ENCODE measurements around the gene ADAMTS2.

Gene ADAMTS2

DNA sequence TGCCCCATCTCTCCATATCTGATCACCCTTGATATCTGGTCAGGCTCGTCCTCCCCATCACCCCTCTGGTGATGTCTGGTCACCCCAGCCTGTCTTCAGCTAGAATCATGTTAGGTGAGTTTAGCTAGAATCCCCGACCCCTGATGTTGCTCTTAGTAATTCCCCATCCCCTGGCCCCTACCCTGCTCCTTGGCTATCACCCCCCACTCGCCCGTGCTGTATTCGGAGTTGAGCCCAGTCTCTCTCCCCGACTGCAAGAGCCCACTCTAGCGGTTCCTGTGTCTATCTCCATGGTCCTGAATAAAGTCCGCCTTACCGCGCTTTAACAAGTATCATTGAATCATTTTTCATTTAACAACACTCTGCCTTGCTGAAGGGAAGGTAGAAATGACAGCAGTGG is 33.7 kb downstream of the ADAMTS2 start:
- TF ChIP-seq, protein P1, sequence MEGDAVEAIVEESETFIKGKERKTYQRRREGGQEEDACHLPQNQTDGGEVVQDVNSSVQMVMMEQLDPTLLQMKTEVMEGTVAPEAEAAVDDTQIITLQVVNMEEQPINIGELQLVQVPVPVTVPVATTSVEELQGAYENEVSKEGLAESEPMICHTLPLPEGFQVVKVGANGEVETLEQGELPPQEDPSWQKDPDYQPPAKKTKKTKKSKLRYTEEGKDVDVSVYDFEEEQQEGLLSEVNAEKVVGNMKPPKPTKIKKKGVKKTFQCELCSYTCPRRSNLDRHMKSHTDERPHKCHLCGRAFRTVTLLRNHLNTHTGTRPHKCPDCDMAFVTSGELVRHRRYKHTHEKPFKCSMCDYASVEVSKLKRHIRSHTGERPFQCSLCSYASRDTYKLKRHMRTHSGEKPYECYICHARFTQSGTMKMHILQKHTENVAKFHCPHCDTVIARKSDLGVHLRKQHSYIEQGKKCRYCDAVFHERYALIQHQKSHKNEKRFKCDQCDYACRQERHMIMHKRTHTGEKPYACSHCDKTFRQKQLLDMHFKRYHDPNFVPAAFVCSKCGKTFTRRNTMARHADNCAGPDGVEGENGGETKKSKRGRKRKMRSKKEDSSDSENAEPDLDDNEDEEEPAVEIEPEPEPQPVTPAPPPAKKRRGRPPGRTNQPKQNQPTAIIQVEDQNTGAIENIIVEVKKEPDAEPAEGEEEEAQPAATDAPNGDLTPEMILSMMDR (IDR thresholded peaks at IDR 0.05; ENCODE audit: low read depth, low read length): no peak

DNA sequence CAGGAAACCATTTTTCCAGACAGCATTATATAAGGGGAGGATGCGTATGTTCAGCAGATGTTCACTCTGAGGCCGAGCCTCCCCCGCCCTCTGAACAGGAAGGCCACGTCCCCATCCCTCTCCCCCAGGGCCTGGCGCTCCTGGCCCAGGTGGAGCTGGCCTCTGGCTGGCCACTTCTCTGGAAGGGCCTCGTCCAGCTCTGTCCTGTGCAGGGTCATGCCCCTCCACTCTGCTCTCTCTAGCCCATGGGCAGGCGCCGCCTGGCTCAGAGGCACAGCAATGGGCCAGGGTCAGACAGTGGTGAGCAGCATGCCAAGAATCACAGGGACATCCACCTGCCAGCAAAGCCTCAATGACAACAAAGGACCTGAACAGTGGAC is 34.2 kb downstream of the ADAMTS2 start:
- TF ChIP-seq, protein P1 (IDR thresholded peaks at IDR 0.05; ENCODE audit: low read depth, low read length): no peak
- no peak for DNase-seq (ENCODE audit: extremely low read depth, low read depth)

More for the DNA sequence above, 33.7 kb downstream of the ADAMTS2 start:
- no peak for DNase-seq (ENCODE audit: extremely low read depth, low read depth)

DNA sequence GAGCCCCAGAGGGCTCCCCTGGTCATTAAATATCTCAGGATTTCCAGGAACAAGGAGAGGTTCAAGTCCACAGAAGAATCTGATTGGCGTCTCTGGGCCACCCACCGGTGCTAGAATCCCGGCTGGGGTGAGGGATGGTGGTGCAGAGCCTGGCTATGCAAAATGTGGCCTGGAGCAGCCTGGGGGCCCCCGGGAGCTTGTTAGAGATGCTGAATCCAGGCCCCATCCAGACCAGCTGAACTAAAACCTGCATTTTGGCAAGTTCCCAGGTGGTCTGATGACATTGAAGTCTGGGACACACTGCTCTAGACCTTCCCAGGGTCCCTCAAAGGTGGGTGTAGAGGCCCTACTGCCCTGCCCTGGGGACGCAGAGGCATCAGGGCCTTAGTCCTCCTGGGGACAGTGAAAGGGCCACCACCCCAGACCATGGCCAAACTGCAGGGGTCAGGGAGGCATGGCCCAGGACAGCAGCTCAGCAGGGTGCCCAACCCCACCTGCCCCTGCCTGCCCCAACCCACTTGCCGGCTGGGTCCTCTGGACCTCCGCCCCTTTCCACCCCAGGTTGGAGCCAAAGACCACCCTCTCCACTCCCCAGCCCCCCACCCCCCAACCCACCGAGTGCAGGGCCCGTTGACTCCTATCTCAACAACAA is 34.7 kb downstream of the ADAMTS2 start:
- TF ChIP-seq, protein P1 (IDR thresholded peaks at IDR 0.05; ENCODE audit: low read depth, low read length): no peak
- DNase-seq (ENCODE audit: extremely low read depth, low read depth): no peak

DNA sequence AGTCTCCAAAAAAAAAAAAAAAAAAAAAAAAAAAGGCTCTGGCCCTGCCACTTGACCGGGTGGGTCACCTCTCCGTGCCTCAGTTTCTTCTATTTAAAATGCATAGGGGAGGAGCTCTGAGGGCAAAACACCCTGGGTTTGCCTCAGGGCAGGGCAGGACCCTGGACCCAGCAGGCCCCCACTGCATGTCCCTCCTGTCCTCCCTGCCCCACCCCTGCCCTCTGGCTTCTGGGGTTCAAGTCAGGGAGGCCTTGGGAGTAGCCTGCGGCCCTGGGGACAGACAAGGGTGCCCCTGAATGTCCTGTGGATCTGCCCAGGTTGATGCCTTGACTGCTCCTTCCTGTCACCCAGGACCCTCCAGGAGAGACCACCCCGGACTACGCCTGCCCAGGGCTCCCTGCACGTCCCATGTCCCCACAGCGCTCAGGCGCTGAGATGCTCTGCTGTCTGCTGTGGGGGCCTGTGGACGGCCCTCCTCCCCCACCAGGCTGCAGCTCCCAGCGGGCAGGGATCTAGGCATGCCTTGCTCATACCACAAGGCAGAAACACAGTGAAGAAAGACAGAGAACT is 35.4 kb downstream of the ADAMTS2 start:
- TF ChIP-seq, protein P1 (IDR thresholded peaks at IDR 0.05; ENCODE audit: low read depth, low read length): no peak
- no peak for DNase-seq (ENCODE audit: extremely low read depth, low read depth)

DNA sequence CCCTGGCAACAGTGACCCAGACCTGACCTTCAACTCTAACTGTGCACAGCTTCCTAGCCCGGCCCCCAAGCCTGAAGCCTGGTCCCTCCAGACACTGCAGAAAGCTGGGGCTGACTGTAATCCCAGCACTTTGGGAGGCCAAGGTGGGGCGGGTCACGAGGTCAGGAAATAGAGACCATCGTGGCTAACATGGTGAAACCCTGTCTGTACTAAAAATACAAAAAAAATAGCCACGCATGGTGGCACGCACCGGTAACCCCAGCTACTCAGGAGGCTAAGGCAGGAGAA is 35.9 kb downstream of the ADAMTS2 start:
- TF ChIP-seq, protein P1 (IDR thresholded peaks at IDR 0.05; ENCODE audit: low read depth, low read length): no peak
- no peak for DNase-seq (ENCODE audit: extremely low read depth, low read depth)

DNA sequence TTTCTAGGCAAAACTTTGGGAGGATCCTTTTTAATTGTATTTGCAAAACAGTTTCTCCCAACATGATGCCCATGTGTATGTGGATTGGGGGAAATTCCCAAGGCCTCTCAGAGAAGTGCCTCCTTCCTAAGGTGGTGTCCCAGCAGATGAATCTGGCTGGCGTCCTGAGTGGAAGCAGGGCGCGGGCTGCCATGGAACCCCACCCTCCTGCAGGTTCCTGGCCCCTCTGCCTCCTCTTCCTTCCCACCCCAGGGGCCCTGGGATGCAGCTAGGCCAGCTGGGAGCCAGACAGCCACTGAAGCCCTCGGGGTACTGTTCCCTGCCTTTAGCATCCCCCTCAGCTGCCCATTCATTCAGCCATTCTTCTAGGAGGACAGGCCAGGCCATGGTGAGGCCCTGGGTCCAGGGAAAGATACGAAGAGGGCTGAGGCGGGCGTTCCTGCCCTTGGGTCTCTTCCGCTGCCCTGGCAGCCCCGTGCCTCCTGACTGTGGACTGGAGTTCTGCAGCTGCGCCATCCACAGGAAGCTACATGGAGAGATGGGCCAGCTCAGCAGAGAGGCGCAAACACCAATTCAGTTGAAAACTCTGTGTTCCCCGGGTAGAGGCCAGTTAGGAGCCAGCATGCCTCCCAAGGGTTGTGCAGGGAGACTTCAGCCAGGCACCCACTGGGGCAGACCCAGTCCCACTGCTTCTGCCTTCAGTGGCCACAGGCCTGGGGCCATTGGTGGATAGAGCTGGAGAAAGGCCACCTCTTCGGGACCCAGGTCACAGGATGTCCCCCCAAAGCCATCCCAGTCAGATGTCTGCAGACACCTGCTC is 36.5 kb downstream of the ADAMTS2 start:
- TF ChIP-seq, protein P1 (IDR thresholded peaks at IDR 0.05; ENCODE audit: low read depth, low read length): no peak
- no peak for DNase-seq (ENCODE audit: extremely low read depth, low read depth)

DNA sequence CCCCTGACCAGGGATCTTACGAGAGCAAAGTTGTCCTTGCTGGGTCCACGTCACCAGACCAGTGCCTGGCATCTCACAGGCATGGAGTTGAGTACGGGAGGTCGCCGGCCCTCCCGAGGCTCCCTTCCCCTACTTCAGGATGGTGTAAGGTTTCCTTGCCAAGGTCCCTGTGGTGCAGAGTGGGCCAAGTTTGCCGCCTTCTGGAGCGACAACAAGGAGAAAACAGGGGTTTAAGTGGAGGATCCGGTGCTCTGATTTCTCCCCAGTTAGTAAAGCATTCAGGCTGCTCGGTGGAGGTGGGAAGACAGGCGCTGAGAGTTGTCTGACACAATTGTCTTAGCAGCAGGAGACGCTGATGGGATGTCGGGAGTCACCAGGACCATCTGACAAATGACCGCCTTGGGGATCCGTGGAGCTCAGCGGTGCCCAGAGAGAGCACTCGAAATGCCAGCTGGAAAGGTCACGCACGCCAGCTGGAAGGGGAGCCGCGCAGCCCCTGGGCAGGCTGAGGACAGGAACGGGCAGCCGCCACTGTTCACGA is 37.3 kb downstream of the ADAMTS2 start:
- TF ChIP-seq, protein P1 (IDR thresholded peaks at IDR 0.05; ENCODE audit: low read depth, low read length): no peak
- DNase-seq (ENCODE audit: extremely low read depth, low read depth): no peak
